ENCODE results near the gene IL1R1. TPM values are rescaled to one million over a fixed set of nuclear protein-coding genes. Genes with fewer than 3 reads are reported as not detected.

Gene IL1R1
- total RNA-seq, 2 experiments from 2014 or later: not detected

GRCh38 chr2:102187496-102188150 is 45.1 kb downstream of the IL1R1 start:
- Histone ChIP-seq H3K4me3 (ENCODE audit: low read depth, low read length, poor library complexity, severe bottlenecking) (no peak overlapping the region), H3K9me2 (ENCODE audit: insufficient read depth, low read length) (no peaks in the 10 kb centered on the region), H2AFZ (ENCODE audit: low read length) (no peak overlapping the region), H3K79me2 (ENCODE audit: insufficient read depth, low read depth, low read length) (no peaks in the 10 kb centered on the region), H3K9me3 (ENCODE audit: low read length) (no peaks in the 10 kb centered on the region), H3K4me2 (ENCODE audit: low read length) (no peak overlapping the region), H3K27ac (ENCODE audit: low read depth, low read length, poor library complexity, severe bottlenecking) (no peak overlapping the region), H3K36me3 (ENCODE audit: insufficient read depth, low read length) (no peaks in the 10 kb centered on the region), H3K4me1 (ENCODE audit: insufficient read depth, low read length, poor library complexity, severe bottlenecking) (no peaks in the 10 kb centered on the region), H4K20me1 (ENCODE audit: insufficient read depth, low read length) (no peaks in the 10 kb centered on the region)
- no TSS peak for BruUV-seq (replicated peaks)
- no peak for TF ChIP-seq CTCF (conservative IDR thresholded peaks at IDR 0.05; ENCODE audit: low read length)
- TF ChIP-seq EZH2phosphoT487 (IDR thresholded peaks at IDR 0.05; ENCODE audit: borderline replicate concordance, low read depth, low read length): no peak
- DNase-seq (ENCODE audit: low spot score): no peak
- intact Hi-C loops (cut with micrococcal nuclease; ENCODE audit: unreplicated experiment): no loop called here
- ChIA-PET CTCF (ENCODE audit: unreplicated experiment) (no interaction called here), POLR2A (no interaction called here)

GRCh38 chr2:102190430-102191107 is 48.0 kb downstream of the IL1R1 start:
- Histone ChIP-seq H3K4me1 (ENCODE audit: insufficient read depth, low read length, poor library complexity, severe bottlenecking) (no peaks in the 10 kb centered on the region), H2AFZ (ENCODE audit: low read length) (no peak overlapping the region), H3K27ac (ENCODE audit: low read depth, low read length, poor library complexity, severe bottlenecking) (no peak overlapping the region), H4K20me1 (ENCODE audit: insufficient read depth, low read length) (no peaks in the 10 kb centered on the region), H3K4me2 (ENCODE audit: low read length) (no peak overlapping the region), H3K4me3 (ENCODE audit: low read depth, low read length, poor library complexity, severe bottlenecking) (no peak overlapping the region), H3K9me3 (ENCODE audit: low read length) (no peaks in the 10 kb centered on the region), H3K79me2 (ENCODE audit: insufficient read depth, low read depth, low read length) (no peaks in the 10 kb centered on the region), H3K36me3 (ENCODE audit: insufficient read depth, low read length) (no peaks in the 10 kb centered on the region), H3K9me2 (ENCODE audit: insufficient read depth, low read length) (no peaks in the 10 kb centered on the region)
- CTCF ChIA-PET (ENCODE audit: unreplicated experiment): no interaction called here
- BruUV-seq (replicated peaks): no TSS peak
- intact Hi-C loops (cut with micrococcal nuclease; ENCODE audit: unreplicated experiment): no loop called here
- no peak for DNase-seq (ENCODE audit: low spot score)
- TF ChIP-seq CTCF (conservative IDR thresholded peaks at IDR 0.05; ENCODE audit: low read length) (no peak), EZH2phosphoT487 (IDR thresholded peaks at IDR 0.05; ENCODE audit: borderline replicate concordance, low read depth, low read length) (no peak)
- POLR2A ChIA-PET: no interaction called here

- CTCF ChIA-PET (ENCODE audit: unreplicated experiment): no interaction called here
- POLR2A ChIA-PET: no interaction called here
- Histone ChIP-seq H2AFZ (ENCODE audit: low read length) (no peak overlapping the region), H4K20me1 (ENCODE audit: insufficient read depth, low read length) (no peaks in the 10 kb centered on the region), H3K4me3 (ENCODE audit: low read depth, low read length, poor library complexity, severe bottlenecking) (no peak overlapping the region), H3K9me2 (ENCODE audit: insufficient read depth, low read length) (no peaks in the 10 kb centered on the region), H3K9me3 (ENCODE audit: low read length) (no peaks in the 10 kb centered on the region), H3K4me2 (ENCODE audit: low read length) (no peak overlapping the region), H3K4me1 (ENCODE audit: insufficient read depth, low read length, poor library complexity, severe bottlenecking) (no peaks in the 10 kb centered on the region), H3K79me2 (ENCODE audit: insufficient read depth, low read depth, low read length) (no peaks in the 10 kb centered on the region), H3K36me3 (ENCODE audit: insufficient read depth, low read length) (no peaks in the 10 kb centered on the region), H3K27ac (ENCODE audit: low read depth, low read length, poor library complexity, severe bottlenecking) (no peak overlapping the region)
- no TSS peak for BruUV-seq (replicated peaks)
- intact Hi-C loops (cut with micrococcal nuclease; ENCODE audit: unreplicated experiment): no loop called here
- TF ChIP-seq EZH2phosphoT487 (IDR thresholded peaks at IDR 0.05; ENCODE audit: borderline replicate concordance, low read depth, low read length) (no peak), CTCF (conservative IDR thresholded peaks at IDR 0.05; ENCODE audit: low read length) (no peak)
- DNase-seq (ENCODE audit: low spot score): no peak
Measured at GRCh38 chr2:102191501-102191900, 49.0 kb downstream of the IL1R1 start.

All from OCI-LY7 (cell line).